Left lung (tissue), 10 donors: ENCODE data around the gene PDE11A. TPM values are rescaled to one million over a fixed set of nuclear protein-coding genes. Genes with fewer than 3 reads are reported as not detected.

Source experiments
- ATAC-seq: fragments of 200-7000 bp; cut with Tn5 transposase; one replicate; pipeline ENCODE4 v1.9.1; 2020; ENCODE audit warnings: moderate library complexity
- DNase-seq, 4 donors: peaks; one replicate each; pipeline ENCODE4 v3.0.0-alpha.2; 2013 to 2020
- H3K27ac ChIP-seq, 2 donors: fragments of 200-600 bp; sonication (generic) in 1 of 2; one replicate each; pipeline versions ENCODE4 v1.5.0 to v1.8.0; 2020 to 2021
- H3K27me3 ChIP-seq, 2 donors: fragments of 200-600 bp; sonication (generic) in 1 of 2; one replicate each; pipeline versions ENCODE4 v1.5.0 to v1.8.0; 2020 to 2021
- H3K36me3 ChIP-seq, 2 donors: fragments of 200-600 bp; sonication (generic) in 1 of 2; one replicate each; pipeline versions ENCODE4 v1.5.0 to v1.8.0; 2020 to 2021
- H3K4me1 ChIP-seq, 2 donors: fragments of 200-600 bp; one replicate each; pipeline ENCODE4 v1.8.0; 2021
- H3K4me3 ChIP-seq, 2 donors: fragments of 200-600 bp; sonication (generic) in 1 of 2; one replicate each; pipeline versions ENCODE4 v1.5.0 to v1.8.0; 2020 to 2021; ENCODE audit warnings: mild to moderate bottlenecking in 1 of 2
- H3K9me3 ChIP-seq, 2 donors: fragments of 200-600 bp; sonication (generic) in 1 of 2; one replicate each; pipeline versions ENCODE4 v1.5.0 to v1.8.0; 2020 to 2021
- intact Hi-C, 2 donors: fragments of 100-400 bp; cut with DNase I; formaldehyde crosslinking; loops; one replicate each; pipeline versions ENCODE4 v1.11.2 to v1.14.2; 2022
- polyA plus RNA-seq, 6 donors: library from polyadenylated mRNA; unstranded; fragments of 120-200 nt; gene quantifications; one replicate each; pipeline ENCODE4 v1.2.1, GENCODE V29; 2013; ENCODE audit not compliant: insufficient read length in 6 of 6
- total RNA-seq, 2 donors: library from RNA; stranded (reverse); fragmentation: NEBNext Ultra II Directional; extraction: Animal tissue kit (Norgen Biotek cat#: 25700); gene quantifications; one replicate each; pipeline ENCODE4 v1.2.1, GENCODE V29; 2021
- TF ChIP-seq, protein P1 (sequence below), 2 donors: fragments of 200-600 bp; sonication (generic) in 1 of 2; IDR thresholded peaks; one replicate each; pipeline versions ENCODE4 v1.5.0 to v1.8.0; 2021; ENCODE audit warnings: antibody characterized with exemption in 2 of 2
- donor health status: DM: no; HTN: yes; CAD: no.
- donor health status: DM: no; HTN: no; CAD: no.

The PDE11A gene
- total and polyA plus RNA-seq, 8 donors = 0.24 to 0.73 (median 0.35) TPM

GRCh38 chr2:177616731-177617130 lies 455.8 kb downstream of the PDE11A start:
- H3K9me3 ChIP-seq = no peaks in the 10 kb centered on the region
- no peaks in the 10 kb centered on the region for H3K27me3 ChIP-seq
- intact Hi-C loops = no loop called here
- H3K27ac ChIP-seq = no peak overlapping the region
- H3K4me1 ChIP-seq = peaks cover 4 to 8% of the 10 kb centered on the region in 2 donors
- DNase-seq (no peak), ATAC-seq (no peak)
- TF ChIP-seq, protein P1, sequence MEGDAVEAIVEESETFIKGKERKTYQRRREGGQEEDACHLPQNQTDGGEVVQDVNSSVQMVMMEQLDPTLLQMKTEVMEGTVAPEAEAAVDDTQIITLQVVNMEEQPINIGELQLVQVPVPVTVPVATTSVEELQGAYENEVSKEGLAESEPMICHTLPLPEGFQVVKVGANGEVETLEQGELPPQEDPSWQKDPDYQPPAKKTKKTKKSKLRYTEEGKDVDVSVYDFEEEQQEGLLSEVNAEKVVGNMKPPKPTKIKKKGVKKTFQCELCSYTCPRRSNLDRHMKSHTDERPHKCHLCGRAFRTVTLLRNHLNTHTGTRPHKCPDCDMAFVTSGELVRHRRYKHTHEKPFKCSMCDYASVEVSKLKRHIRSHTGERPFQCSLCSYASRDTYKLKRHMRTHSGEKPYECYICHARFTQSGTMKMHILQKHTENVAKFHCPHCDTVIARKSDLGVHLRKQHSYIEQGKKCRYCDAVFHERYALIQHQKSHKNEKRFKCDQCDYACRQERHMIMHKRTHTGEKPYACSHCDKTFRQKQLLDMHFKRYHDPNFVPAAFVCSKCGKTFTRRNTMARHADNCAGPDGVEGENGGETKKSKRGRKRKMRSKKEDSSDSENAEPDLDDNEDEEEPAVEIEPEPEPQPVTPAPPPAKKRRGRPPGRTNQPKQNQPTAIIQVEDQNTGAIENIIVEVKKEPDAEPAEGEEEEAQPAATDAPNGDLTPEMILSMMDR (IDR thresholded peaks at IDR 0.05) = no peak
- H3K36me3 ChIP-seq = no peaks in the 10 kb centered on the region
- no peak overlapping the region for H3K4me3 ChIP-seq

GRCh38 chr2:177616066-177616465 lies 456.5 kb downstream of the PDE11A start:
- intact Hi-C loops = no loop called here
- DNase-seq = no peak

GRCh38 chr2:177612659-177613058 lies 459.9 kb downstream of the PDE11A start:
- no peak for ATAC-seq

More at GRCh38 chr2:177616066-177616465, 456.5 kb downstream of the PDE11A start:
- TF ChIP-seq, protein P1 (IDR thresholded peaks at IDR 0.05) = no peak
- Histone ChIP-seq H3K27ac (no peak overlapping the region), H3K9me3 (no peaks in the 10 kb centered on the region), H3K4me3 (no peak overlapping the region), H3K36me3 (no peaks in the 10 kb centered on the region), H3K27me3 (no peaks in the 10 kb centered on the region), H3K4me1 (peaks cover 4 to 8% of the 10 kb centered on the region in 2 donors)
- ATAC-seq = no peak

GRCh38 chr2:177611310-177611886 lies 461.2 kb downstream of the PDE11A start:
- peak overlapping the region; percentile 37 to 42 for H3K27ac ChIP-seq
- TF ChIP-seq, protein P1 (IDR thresholded peaks at IDR 0.05) = no peak
- DNase-seq = no peak
- intact Hi-C loops = no loop called here
- H3K4me3 ChIP-seq = no peak overlapping the region
- H3K36me3 ChIP-seq = no peaks in the 10 kb centered on the region
- no peaks in the 10 kb centered on the region for H3K4me1 ChIP-seq
- no peaks in the 10 kb centered on the region for H3K9me3 ChIP-seq
- peak; percentile 92 for ATAC-seq
- H3K27me3 ChIP-seq = no peaks in the 10 kb centered on the region

More at GRCh38 chr2:177612659-177613058, 459.9 kb downstream of the PDE11A start:
- H3K4me3 ChIP-seq = no peak overlapping the region
- TF ChIP-seq, protein P1 (IDR thresholded peaks at IDR 0.05) = no peak
- no peaks in the 10 kb centered on the region for H3K27me3 ChIP-seq
- H3K9me3 ChIP-seq = no peaks in the 10 kb centered on the region
- no peaks in the 10 kb centered on the region for H3K4me1 ChIP-seq
- DNase-seq = no peak
- intact Hi-C loops = no loop called here
- H3K27ac ChIP-seq = no peak overlapping the region
- H3K36me3 ChIP-seq = no peaks in the 10 kb centered on the region

GRCh38 chr2:177610813-177611212 lies 461.8 kb downstream of the PDE11A start:
- Histone ChIP-seq H3K36me3 (no peaks in the 10 kb centered on the region), H3K27ac (peak overlapping the region; percentile 37 to 42), H3K4me1 (no peaks in the 10 kb centered on the region), H3K4me3 (no peak overlapping the region), H3K27me3 (no peaks in the 10 kb centered on the region), H3K9me3 (no peaks in the 10 kb centered on the region)
- TF ChIP-seq, protein P1 (IDR thresholded peaks at IDR 0.05) = no peak
- intact Hi-C loops = no loop called here
- ATAC-seq (peak; percentile 44), DNase-seq (no peak)
